ENCODE data around the gene SCGB1C1.
A peak's percentile ranks its signal among the peaks of the same experiment; 100 is the strongest.

Gene SCGB1C1

DNA sequence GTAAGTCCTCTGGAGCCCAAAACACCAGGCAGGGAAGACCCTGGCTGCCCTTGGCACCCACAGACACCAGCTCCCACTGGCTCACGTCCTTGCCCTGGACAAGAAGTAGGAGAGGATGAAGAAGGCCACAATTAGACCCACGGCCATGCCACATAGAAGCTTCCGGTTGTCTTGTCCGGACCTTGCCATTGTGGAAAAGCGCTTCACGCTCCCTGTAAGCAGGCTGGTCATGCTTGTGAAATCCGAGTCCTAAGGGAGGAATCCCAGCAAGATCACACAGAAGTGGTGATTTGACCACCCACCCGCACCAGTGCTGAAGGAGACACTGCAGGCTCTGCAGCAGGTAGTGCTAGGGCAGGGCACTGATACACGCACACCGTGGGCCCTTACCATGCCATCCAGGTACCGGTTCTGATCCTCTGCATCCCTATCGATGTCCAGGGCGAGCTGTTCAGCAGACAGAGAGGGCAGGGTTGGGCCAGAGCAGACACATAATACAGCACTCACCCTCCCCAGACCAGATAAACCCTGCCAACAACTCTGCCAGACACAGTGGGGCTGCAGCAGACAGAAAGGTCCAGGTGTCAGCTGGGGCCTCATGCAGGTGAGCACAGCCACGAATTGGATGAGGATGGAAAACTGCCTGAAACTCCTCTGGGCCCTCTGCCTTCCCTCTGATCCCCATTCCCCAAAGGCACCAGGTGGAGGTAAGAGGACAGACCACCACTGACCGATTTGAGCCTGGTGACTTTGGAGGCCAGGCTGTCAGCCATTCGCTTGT, 12.5 kb downstream of the SCGB1C1 start:
- no peak for DNase-seq

DNA sequence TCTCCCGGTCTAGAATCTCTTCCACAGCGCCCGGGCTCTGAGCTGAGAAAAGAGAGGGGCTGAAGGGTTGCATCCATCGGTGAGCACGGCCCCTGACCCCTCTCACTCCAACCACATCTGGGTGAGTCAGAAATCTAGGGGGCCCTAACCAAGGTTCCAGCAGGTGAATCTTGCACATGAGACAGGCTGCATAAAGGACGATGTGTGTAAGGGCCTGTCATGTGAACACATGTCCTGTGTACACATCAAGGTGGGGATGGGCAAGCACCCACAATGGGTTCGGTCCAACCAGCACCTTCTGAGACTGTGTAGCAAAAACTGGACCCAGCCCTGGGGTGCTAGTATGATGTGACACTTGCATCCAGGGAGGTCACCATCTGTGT, 13.1 kb downstream of the SCGB1C1 start:
- no peak for DNase-seq

DNA sequence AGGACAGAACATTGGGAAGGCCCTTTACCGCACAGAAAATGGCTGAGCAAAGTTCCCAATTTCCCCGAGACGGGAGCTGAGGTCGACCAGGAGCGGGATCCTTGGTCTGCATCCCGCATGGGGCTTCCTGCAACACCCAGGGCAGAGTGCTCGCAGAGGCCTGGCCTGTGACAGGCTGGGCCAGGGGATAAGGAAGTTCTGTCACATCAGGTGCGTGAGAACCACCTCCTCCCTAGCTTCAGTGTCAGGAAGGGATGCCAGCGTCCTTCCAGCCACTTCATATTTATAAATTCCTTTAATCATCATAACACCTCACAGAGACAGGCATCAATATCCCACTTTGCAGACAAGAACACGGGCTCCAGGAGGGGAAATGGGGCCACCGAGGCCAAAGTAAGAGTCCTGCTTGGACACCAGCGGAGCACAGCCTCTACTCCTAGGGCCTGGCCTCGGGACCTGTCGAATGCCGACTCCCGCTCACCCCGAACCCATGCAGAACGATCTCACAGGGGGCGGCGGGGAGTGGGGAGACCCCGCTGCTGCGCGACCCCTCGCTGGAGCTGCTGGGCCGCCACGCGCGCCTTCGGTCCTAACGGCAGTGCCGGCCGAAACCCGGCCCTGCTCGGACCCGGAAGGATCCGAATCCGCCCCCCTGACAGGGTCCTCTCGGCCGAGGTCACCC, 13.8 kb downstream of the SCGB1C1 start:
- DNase-seq: no peak

DNA sequence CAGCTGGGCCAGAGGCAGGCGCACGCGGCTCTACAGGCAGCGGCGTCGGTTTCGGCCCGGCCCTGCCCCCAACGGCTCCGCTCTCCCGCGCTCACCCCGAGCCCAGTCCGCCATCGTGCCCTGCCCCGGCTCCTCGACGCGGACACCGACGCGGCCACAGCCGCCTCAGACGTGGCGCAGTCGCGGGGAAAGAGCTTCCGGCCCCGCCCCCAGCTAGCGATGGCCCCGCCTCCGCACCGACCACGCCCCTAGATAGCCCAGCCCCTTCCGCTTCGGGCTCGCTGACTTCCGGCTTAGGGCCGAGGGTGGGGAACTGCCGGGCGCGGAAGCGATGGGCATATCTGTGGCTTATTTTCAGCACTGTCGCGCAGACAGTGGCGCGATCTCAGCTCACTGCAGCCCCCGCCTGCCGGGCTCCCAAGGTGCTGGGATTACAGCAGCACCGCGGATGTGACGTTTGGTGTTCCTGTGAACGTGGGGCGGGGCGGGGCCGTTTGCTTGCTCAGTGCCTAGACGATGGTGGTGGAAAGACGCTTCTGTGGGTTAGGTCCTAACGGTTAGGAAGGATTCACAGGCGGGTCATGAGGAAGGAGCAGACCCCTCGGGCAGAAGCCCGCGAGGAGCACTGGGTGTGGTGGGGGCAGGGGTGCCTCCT, 14.5 kb downstream of the SCGB1C1 start, which contains the start of the genes BET1L and RIC8A:
TSS of gene BET1L (minus strand) at position 192 of the 655 bp plus-strand sequence. CDS start at position 114, 78 bp downstream.
TSS of gene RIC8A (plus strand) at position 501 of the 655 bp plus-strand sequence. CDS start 1,147 bp downstream, outside the sequence.
- peak; percentile 99 for DNase-seq

DNA sequence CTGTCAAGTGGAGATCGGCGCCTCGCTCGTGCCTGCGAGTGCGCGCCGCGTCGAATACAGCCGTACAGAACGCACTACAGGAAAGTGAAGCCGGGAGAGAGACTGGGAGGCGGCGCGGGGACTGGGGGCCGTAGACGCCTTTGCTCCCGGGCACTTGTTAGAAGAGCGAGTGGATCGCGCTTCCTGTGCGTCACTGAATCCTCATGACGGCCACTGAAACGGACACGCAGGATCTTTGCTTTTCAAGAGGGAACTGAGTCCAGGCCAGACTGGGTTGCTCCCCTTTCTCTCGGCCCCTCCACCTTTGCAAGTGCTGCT, 14.9 kb downstream of the SCGB1C1 start:
- peak; percentile 12 for DNase-seq

DNA sequence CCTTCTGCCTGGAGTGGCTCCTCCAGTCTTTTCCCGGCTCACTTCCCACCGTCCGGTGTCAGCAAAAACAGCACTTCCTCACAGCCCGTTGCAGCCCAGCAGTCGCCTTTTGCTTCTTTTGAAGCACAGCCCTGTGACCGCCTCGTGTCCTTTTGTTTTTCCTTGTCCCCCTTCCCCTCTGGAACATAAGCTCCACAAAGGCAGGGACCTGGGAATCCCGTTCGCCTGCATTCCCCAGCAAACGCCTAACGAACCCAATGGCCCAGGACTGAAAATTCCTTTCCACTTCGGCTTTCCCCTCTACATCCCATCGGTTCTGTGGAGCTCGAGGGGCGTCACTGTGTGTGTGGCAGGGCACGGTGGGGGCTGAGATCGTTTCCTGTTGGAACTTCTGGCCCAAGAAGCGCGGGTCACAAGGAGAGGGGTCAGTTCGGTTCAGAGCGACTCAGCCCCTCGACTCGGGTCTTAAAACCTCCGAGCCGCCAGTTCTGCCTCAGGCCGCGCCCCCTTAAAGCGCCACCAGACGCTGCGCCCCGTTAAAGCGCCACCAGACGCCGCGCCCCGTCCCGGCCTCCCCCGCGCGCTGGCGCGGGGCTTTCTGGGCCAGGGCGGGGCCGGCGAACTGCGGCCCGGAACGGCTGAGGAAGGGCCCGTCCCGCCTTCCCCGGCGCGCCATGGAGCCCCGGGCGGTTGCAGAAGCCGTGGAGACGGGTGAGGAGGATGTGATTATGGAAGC, 15.5 kb downstream of the SCGB1C1 start:
- peak; percentile 77 for DNase-seq

DNA sequence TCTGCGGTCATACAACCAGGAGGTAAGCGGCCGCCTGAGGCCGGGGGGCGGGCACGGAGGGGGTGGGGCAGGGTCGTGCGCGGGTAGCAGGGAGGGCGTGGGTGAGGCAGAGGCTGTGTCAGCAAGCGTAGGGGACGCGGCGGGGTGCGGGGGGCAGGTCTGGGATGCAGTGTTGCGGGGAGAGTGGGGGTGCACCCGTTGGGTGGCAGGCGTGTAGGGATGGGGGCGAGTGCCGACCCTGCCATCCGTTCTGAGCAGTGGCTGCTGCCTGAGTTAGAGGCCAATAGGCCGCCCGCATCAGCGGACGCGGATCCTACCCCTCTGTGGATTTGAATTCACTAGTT, 16.0 kb downstream of the SCGB1C1 start:
- no peak for DNase-seq

DNA sequence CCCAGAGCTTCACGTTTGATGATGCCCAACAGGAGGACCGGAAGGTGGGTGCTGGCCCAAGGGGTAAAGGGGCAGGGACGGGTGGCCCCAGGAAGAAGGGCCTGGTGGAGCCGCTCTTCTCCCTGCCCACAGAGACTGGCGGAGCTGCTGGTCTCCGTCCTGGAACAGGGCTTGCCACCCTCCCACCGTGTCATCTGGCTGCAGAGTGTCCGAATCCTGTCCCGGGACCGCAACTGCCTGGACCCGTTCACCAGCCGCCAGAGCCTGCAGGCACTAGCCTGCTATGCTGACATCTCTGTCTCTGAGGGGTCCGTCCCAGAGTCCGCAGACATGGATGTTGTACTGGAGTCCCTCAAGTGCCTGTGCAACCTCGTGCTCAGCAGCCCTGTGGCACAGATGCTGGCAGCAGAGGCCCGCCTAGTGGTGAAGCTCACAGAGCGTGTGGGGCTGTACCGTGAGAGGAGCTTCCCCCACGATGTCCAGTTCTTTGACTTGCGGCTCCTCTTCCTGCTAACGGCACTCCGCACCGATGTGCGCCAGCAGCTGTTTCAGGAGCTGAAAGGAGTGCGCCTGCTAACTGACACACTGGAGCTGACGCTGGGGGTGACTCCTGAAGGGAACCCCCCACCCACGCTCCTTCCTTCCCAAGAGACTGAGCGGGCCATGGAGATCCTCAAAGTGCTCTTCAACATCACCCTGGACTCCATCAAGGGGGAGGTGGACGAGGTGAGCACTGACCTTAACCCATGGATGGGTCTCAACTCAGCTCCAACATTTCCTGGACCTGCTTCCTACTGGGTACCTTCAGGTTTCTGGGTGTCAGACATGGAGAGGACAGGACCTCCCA, 16.6 kb downstream of the SCGB1C1 start:
- DNase-seq: no peak

DNA sequence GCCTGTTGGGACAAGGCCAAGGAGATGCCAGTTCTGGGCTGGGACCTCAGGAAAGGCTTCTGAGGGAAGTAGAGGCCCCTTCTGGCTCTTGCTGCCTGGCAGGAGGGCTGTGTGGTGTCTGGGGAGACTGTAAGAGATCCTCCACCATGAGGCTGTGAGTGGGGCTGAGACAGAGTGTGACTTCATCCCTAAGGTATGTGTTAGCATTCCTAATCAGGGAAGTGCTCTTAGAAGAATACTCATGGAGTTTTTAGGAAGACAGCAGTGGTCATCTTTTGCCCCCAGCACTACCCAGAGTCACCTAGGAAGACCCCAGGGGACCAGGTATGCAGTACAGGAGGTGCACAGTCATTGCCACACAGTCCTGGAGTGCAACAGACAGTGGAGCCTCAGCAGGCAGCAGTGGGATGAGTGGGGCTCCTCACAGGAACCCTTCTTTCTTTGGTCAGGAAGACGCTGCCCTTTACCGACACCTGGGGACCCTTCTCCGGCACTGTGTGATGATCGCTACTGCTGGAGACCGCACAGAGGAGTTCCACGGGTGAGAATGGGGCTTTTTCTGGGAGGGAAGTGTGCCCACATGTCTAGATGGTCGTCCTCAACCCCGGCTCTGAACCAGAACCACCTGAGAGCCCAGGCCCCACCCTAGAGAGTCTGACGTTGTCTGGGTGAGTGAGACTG, 17.4 kb downstream of the SCGB1C1 start:
- peak; percentile 76 for DNase-seq

DNA sequence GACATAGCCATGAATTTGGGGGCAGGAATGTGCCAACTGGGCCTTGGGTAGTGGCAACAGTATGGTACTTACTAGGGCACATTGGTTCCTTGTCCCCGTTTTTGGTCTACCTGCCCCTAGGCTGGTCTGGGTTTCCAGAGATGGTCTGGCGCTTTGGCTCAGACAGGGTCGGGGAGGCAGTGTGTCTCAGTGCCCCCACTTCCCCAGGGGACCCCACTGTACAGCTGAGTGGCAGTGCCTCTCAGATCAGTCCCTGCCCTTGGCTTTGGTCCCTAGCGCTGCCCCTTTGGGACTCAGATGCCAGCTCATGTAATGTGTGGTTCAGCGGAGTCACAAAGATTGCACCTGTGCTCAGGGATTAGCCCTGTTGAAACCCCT, 17.9 kb downstream of the SCGB1C1 start:
- DNase-seq: no peak

DNA sequence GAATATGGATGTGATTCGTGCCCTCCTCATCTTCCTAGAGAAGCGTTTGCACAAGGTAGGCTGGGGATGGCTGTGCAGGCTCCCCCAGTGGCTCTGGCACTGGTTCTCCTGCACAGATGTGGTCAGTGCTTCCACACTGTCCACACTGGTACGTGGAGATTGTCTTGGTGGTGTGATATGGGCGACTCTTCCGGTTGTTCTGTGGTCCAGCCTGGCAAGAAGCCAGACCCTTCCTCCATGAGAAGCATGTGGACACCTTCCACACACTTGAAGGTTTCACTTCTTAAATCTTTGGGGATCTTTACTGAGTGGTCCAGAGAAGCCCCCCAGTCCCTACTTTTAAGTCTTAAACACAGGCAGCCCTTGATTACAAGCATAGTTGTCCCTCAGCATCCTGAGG, 18.4 kb downstream of the SCGB1C1 start:
- DNase-seq: no peak

DNA sequence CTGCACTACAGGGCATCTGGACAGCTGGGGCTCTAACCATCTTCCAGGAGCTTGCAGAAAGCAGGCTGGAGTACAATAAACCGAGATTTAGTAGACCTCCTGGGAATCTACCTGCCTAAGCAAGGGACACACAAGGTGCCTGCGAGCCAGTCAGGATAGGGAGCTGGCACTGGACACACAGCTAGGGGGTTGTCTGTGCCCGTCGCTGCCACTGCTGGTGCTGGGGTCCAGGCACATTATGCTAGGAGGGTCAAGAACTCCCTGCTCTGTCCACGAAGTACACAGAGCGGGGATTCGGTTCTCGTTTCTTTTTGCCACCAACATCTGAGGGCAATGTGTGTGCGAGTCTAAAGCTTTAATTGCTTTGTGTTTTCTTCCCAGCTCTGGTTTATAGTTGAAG, 18.9 kb downstream of the SCGB1C1 start:
- DNase-seq: no peak

DNA sequence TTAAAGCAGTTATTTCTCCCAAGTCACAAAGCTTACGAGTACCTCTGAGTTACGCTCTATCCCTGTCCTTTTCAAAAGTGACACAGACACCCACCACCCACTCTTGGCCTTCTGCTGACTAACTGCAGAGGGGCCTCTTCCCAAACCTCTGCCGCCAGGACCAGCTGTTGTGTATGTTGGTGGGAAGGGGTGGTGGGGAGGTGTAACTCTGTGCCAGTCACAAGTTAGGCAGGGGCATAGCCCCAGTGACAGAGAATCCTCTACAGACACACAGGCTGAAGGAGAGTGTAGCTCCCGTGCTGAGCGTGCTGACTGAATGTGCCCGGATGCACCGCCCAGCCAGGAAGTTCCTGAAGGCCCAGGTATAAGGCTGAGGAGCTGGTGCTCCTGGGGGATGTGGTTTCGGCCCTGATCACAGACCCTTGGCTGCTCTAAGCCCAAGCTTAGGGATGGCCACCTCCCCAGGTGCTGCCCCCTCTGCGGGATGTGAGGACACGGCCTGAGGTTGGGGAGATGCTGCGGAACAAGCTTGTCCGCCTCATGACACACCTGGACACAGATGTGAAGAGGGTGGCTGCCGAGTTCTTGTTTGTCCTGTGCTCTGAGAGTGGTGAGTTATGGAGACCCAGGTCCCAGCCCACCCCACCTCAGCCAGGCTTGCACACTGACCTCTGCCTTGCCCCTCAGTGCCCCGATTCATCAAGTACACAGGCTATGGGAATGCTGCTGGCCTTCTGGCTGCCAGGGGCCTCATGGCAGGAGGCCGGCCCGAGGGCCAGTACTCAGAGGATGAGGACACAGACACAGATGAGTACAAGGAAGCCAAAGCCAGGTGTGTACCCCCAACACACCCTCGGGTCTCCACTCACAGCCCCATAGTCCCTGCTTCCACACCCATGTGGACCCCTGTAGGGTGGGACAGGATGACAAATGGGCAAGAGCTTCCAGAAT, 19.5 kb downstream of the SCGB1C1 start:
- DNase-seq: no peak

DNA sequence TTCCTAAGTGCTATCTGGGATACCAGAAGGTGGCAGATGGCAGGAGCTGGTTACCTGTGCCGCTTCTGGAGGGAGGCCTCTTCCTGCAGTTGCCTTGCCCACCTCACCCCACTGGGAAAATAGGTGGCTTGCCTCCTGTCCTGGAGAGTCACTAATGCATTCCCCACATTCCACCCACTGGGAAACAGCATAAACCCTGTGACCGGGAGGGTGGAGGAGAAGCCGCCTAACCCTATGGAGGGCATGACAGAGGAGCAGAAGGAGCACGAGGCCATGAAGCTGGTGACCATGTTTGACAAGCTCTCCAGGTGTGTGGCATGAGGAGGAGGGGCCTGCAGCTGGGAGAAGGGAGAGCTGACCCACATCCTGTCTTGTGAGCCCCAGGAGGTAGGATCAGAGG, 20.2 kb downstream of the SCGB1C1 start:
- DNase-seq: no peak

DNA sequence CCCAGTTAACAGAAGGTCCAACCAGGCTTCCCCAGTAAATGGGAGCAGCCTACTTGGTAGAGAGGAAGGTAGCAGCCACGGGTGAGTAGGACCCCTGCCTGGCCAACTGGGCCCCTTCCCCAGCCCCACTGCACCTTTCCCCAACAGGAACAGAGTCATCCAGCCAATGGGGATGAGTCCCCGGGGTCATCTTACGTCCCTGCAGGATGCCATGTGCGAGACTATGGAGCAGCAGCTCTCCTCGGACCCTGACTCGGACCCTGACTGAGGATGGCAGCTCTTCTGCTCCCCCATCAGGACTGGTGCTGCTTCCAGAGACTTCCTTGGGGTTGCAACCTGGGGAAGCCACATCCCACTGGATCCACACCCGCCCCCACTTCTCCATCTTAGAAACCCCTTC, 21.2 kb downstream of the SCGB1C1 start:
- no peak for DNase-seq

DNA sequence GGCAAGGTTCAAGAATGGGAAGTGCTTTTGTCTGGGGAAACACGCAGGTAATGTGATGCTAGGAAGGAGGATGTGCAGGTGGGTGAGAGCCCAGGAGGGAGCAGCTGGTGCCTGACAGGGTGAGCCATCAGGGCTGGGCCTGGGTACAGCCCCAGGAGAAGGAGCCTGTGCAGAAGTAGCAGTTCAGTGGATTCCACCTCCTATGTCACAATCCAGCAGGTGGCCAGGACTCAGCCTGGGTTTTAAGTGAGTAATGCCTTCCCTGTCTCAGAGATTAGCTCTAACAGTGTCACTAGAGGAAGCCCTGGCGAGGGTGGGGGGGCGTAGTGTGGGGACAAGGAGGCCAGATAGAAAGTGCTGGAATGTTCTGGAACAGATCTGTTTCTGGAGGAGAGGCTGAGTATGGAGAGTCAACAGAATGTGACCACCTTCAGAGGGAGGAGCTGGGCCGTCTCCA, 22.7 kb downstream of the SCGB1C1 start:
- DNase-seq: no peak

DNA sequence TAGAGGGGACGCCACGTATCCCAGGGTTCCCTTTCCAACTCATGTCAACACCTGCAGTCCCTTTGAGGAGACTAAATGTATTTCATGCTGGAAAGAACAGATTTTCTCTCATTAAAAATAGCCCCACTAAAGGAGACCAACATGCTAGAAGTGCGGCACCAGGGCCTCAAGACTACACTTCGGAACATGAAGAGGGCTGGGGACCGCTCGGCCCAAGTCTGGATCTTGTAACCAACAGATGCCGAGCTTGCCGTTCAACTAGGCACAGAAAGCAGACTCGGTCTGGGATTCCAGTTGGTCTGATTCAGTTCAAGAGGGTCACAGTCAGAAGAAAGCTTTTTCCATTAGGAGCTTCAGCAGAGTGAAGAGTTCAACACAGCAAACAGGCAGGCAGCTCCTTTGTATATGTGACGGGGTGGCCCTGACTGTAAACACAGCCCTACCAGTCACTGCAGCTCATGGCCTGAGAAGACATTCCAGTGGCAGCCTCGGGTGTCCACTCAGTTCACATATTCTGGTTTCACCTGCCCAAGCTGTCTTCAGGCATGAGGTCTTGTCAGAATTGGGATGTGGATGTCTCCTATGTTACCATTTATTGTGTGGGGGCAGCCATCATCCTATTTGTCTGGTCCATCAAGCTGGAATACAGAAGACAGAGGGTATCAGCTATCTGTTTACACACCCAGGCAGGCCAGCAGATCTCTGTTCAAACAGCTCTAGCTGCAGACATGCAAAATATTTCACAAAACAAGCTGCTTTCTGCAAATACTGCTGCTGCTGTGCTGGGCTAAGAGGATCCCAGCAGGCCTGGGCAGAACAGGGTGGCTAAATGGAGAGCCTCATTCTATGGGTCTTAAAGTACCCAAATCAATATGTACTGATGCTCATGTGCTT, 23.4 kb downstream of the SCGB1C1 start:
- no peak for DNase-seq

DNA sequence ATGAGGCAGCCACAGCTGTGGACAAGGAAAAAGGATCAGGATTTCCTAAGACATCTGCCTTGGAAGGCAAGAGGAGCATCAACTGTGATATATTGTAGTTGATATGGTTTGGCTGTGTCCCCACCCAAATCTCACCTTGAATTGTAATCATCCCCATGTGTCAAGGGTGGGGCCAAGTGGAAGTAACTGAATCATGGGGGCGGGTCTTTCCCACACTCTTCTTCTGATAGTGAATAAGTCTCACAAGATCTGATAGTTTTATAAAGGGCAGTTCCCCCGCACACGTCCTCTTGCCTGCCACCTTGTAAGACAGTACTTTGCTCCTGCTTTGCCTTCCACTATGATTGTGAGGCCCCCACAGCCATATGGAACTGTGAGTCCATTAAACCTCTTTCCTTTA, 24.8 kb downstream of the SCGB1C1 start:
- DNase-seq: no peak

DNA sequence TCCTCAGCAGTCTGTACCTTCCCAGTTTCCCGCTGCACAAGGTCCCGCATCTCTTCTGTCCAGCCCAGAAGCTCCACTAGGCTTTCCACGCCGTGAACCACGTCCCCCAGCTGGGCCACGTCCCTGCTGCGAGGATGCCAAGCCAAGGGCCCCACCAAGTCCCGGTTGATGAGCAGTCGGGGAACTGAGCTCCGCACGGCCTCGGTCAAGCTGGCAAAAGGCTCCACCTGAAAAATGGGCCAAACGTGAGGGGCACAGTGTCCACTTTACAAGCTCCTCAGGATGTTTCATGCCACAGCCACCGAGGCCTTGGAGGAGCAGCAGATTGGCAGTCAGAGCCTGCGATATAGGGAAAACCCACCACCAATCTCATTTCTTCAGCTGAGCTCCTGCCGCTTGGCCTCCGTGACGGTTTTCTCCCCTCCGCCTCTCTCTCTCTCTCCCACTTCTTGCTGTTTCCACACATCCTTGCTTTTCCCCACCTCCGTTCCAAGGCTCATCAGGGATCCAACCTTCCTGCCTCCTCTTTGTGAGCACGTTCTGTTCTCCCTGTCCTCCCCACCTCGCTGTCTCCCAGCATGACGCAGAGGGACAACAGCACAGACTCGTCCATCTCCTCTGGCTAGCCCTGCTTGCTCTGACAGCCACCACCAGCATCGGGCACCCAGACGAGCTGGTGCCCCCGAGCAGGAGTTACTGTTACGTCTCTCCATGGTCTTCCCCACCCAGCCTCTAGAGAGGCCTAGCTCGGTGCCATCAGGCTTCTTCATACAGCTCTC, 26.1 kb downstream of the SCGB1C1 start:
- no peak for DNase-seq

All from NCI-H226 (cell line).